H9 (cell line): ENCODE data around the gene TREML1. TPM values are rescaled to one million over a fixed set of nuclear protein-coding genes. Genes with fewer than 3 reads are reported as not detected.

Experiments used
- DNase-seq: peaks from one replicate; pipeline ENCODE4 v3.0.0-alpha.2; 2017
- H2AFZ ChIP-seq: one replicate; pipeline ENCODE4 v1.6.1; 2013; ENCODE audit warnings: mild to moderate bottlenecking, low read length, control low read depth, moderate library complexity
- H2AK5ac ChIP-seq: 2 replicates; pipeline ENCODE4 v1.6.1; 2013; ENCODE audit warnings: low read length, control low read depth, mixed read lengths; ENCODE audit not compliant: insufficient read length
- H2BK120ac ChIP-seq: one replicate; pipeline ENCODE4 v1.6.1; 2013; ENCODE audit warnings: low read depth, mild to moderate bottlenecking, low read length, control low read depth, inconsistent platforms; ENCODE audit not compliant: poor library complexity, severe bottlenecking
- H2BK12ac ChIP-seq: 2 replicates; pipeline ENCODE4 v1.6.1; 2013; ENCODE audit warnings: low read length, control low read depth, mixed read lengths, low read depth; ENCODE audit not compliant: insufficient read length
- H2BK15ac ChIP-seq: 2 replicates; pipeline ENCODE4 v1.6.1; 2013; ENCODE audit warnings: low read depth, low read length, control low read depth
- H2BK20ac ChIP-seq: one replicate; pipeline ENCODE4 v1.6.1; 2013; ENCODE audit warnings: low read depth, mild to moderate bottlenecking, low read length, control low read depth, inconsistent platforms; ENCODE audit not compliant: poor library complexity, severe bottlenecking
- H2BK5ac ChIP-seq: 2 replicates; pipeline ENCODE4 v1.6.1; 2013; ENCODE audit warnings: low read length, control low read depth, mixed read lengths; ENCODE audit not compliant: insufficient read length
- H3K14ac ChIP-seq: 2 replicates; pipeline ENCODE4 v1.6.1; 2013; ENCODE audit warnings: low read length, control low read depth; ENCODE audit not compliant: insufficient read depth
- H3K18ac ChIP-seq: 2 replicates; pipeline ENCODE4 v1.6.1; 2013; ENCODE audit warnings: low read depth, mild to moderate bottlenecking, mixed read lengths, low read length, control low read depth; ENCODE audit not compliant: insufficient read length
- H3K23ac ChIP-seq: 2 replicates; pipeline ENCODE4 v1.6.1; 2013; ENCODE audit warnings: low read length, control low read depth, mixed read lengths, low read depth; ENCODE audit not compliant: insufficient read length
- H3K23me2 ChIP-seq: 2 replicates; pipeline ENCODE4 v1.6.1; 2013; ENCODE audit warnings: low read depth, mild to moderate bottlenecking, mixed read lengths, low read length, control low read depth; ENCODE audit not compliant: insufficient read length, poor library complexity, severe bottlenecking
- H3K27ac ChIP-seq: 2 replicates; pipeline ENCODE4 v1.5.1; 2013; ENCODE audit warnings: low read length, control low read depth, mixed read lengths, low read depth; ENCODE audit not compliant: insufficient read length
- H3K27me3 ChIP-seq: 2 replicates; pipeline ENCODE4 v1.6.1; 2013; ENCODE audit warnings: low read length, control low read depth, inconsistent platforms; ENCODE audit not compliant: insufficient read depth
- H3K4ac ChIP-seq: 2 replicates; pipeline ENCODE4 v1.6.1; 2013; ENCODE audit warnings: low read depth, mild to moderate bottlenecking, control low read depth, inconsistent platforms, low read length, moderate library complexity
- H3K4me1 ChIP-seq: 2 replicates; pipeline ENCODE4 v1.6.1; 2013; ENCODE audit warnings: low read length, control low read depth, inconsistent platforms; ENCODE audit not compliant: insufficient read depth
- H3K4me2 ChIP-seq: 2 replicates; pipeline ENCODE4 v1.6.1; 2013; ENCODE audit warnings: low read length, control low read depth, mixed read lengths; ENCODE audit not compliant: insufficient read length, insufficient read depth
- H3K56ac ChIP-seq: 2 replicates; pipeline ENCODE4 v1.6.1; 2013; ENCODE audit warnings: low read depth, mild to moderate bottlenecking, mixed read lengths, low read length, control low read depth; ENCODE audit not compliant: insufficient read length
- H3K79me1 ChIP-seq: 2 replicates; pipeline ENCODE4 v1.6.1; 2013; ENCODE audit warnings: low read depth, mild to moderate bottlenecking, moderate library complexity, low read length, control low read depth, inconsistent platforms; ENCODE audit not compliant: insufficient read depth, poor library complexity, severe bottlenecking
- H3K79me2 ChIP-seq: 2 replicates; pipeline ENCODE4 v1.6.1; 2013; ENCODE audit warnings: low read length, control low read depth, inconsistent platforms; ENCODE audit not compliant: insufficient read depth
- H3K9ac ChIP-seq: 2 replicates; pipeline ENCODE4 v1.6.1; 2013; ENCODE audit warnings: low read length, control low read depth, mixed read lengths; ENCODE audit not compliant: insufficient read length; ENCODE audit errors: extremely low read depth
- H3K9me3 ChIP-seq: one replicate; pipeline ENCODE4 v1.6.1; 2013; ENCODE audit warnings: low read depth, low read length, inconsistent platforms; ENCODE audit not compliant: control insufficient read depth
- H3T11ph ChIP-seq: one replicate; pipeline ENCODE4 v1.6.1; 2013; ENCODE audit warnings: mild to moderate bottlenecking, low read length, control low read depth, inconsistent platforms
- H4K20me1 ChIP-seq: one replicate; pipeline ENCODE4 v1.6.1; 2013; ENCODE audit not compliant: control insufficient read depth, insufficient read length, insufficient read depth
- H4K5ac ChIP-seq: 2 replicates; pipeline ENCODE4 v1.6.1; 2013; ENCODE audit warnings: low read depth, mild to moderate bottlenecking, mixed read lengths, low read length, control low read depth; ENCODE audit not compliant: insufficient read length
- H4K8ac ChIP-seq: replicated peaks from 2 replicates; pipeline ENCODE4 v1.6.1; 2013; ENCODE audit warnings: low read length, control low read depth, mixed read lengths, low read depth; ENCODE audit not compliant: insufficient read length
- H4K91ac ChIP-seq: 2 replicates; pipeline ENCODE4 v1.6.1; 2013; ENCODE audit warnings: low read depth, mild to moderate bottlenecking, moderate library complexity, mixed read lengths, low read length, control low read depth; ENCODE audit not compliant: insufficient read length
- H3K27ac Mint-ChIP-seq, 3 experiments: 2 replicates in 2 of 3; 3 replicates in 1 of 3; pipeline ENCODE4 v1.8.0; 2020 to 2021; ENCODE audit warnings: mixed read lengths in 3 of 3, mild to moderate bottlenecking in 1 of 3, moderate library complexity in 1 of 3
- H3K27me3 Mint-ChIP-seq: 2 replicates; pipeline ENCODE4 v1.8.0; 2021; ENCODE audit warnings: low read depth, mild to moderate bottlenecking, moderate library complexity, mixed read lengths
- H3K36me3 Mint-ChIP-seq, 3 experiments: 2 replicates in 2 of 3; 3 replicates in 1 of 3; pipeline ENCODE4 v1.8.0; 2020 to 2021; ENCODE audit warnings: low read depth in 3 of 3, mixed read lengths in 3 of 3; ENCODE audit not compliant: insufficient read depth in 1 of 3
- H3K4me1 Mint-ChIP-seq, 2 experiments: 2 replicates each; pipeline ENCODE4 v1.8.0; 2020; ENCODE audit warnings: mixed read lengths in 2 of 2
- H3K4me3 Mint-ChIP-seq, 2 experiments: 2 replicates in 1 of 2; 3 replicates in 1 of 2; pipeline ENCODE4 v1.8.0; 2020 to 2021; ENCODE audit warnings: mild to moderate bottlenecking in 2 of 2, mixed read lengths in 2 of 2, moderate library complexity in 1 of 2
- H3K9me3 Mint-ChIP-seq, 2 experiments: 2 replicates in 1 of 2; 3 replicates in 1 of 2; pipeline ENCODE4 v1.8.0; 2020; ENCODE audit warnings: mild to moderate bottlenecking in 2 of 2, mixed read lengths in 2 of 2, moderate library complexity in 1 of 2
- WGBS: extraction: QIAGEN DNeasy Blood & Tissue Kit; methylation state at CpG from one replicate; pipeline ENCODE4 v1.1.7; 2013; ENCODE audit warnings: missing lambda C conversion rate, low lambda C conversion rate, mixed read lengths; ENCODE audit not compliant: insufficient read length; ENCODE audit errors: extremely low coverage; 5-methylcytosine and 5-hydroxymethylcytosine counted together
- total RNA-seq: library from RNA; stranded (reverse); gene quantifications from 2 replicates; pipeline ENCODE4 v1.2.1, GENCODE V29; 2021
- TF ChIP-seq, protein P1 (sequence below): fragments of 200-600 bp; sonication (generic); conservative IDR thresholded peaks from 3 replicates; pipeline ENCODE4 v1.8.0; 2021; ENCODE audit warnings: antibody characterized with exemption, mild to moderate bottlenecking

Gene TREML1
- total RNA-seq, 1 experiment from 2014 or later = not detected

DNA sequence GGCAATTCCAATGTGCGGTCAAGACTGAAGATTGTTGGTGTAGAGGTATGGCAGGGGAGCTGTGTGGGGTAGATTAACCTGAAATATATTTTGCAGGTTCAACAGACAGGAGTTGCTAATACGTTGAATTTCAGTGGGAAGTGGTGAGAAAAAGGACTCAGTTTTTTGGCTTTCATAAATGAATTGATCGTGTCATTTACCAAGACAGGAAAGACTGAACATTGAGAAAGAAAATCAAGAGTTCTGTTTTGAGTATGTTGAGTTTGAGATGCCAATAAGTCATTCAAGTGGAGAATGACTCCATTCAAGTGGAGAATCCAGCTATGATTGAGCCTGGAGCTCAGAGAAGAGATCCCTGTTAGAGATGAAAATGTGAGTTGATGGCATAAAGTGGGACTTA is 50.3 kb downstream of the TREML1 start:
- H3K4me1 Mint-ChIP-seq = peaks cover 0 to 3% of the 10 kb centered on the region in 2 experiments; a peak in 1 of 4 replicates
- no peaks in the 10 kb centered on the region for H3K9me3 Mint-ChIP-seq
- no peak overlapping the region for H3K23ac ChIP-seq
- H3K4ac ChIP-seq = no peak overlapping the region
- no peak overlapping the region for H3K27ac Mint-ChIP-seq
- no peaks in the 10 kb centered on the region for H3K23me2 ChIP-seq
- no peak overlapping the region for H3K4me2 ChIP-seq
- DNase-seq = no peak
- no peak overlapping the region for H4K5ac ChIP-seq
- H3K27ac ChIP-seq = no peak overlapping the region
- no peak overlapping the region for H2BK5ac ChIP-seq
- H4K8ac ChIP-seq = no peak overlapping the region
- TF ChIP-seq, protein P1, sequence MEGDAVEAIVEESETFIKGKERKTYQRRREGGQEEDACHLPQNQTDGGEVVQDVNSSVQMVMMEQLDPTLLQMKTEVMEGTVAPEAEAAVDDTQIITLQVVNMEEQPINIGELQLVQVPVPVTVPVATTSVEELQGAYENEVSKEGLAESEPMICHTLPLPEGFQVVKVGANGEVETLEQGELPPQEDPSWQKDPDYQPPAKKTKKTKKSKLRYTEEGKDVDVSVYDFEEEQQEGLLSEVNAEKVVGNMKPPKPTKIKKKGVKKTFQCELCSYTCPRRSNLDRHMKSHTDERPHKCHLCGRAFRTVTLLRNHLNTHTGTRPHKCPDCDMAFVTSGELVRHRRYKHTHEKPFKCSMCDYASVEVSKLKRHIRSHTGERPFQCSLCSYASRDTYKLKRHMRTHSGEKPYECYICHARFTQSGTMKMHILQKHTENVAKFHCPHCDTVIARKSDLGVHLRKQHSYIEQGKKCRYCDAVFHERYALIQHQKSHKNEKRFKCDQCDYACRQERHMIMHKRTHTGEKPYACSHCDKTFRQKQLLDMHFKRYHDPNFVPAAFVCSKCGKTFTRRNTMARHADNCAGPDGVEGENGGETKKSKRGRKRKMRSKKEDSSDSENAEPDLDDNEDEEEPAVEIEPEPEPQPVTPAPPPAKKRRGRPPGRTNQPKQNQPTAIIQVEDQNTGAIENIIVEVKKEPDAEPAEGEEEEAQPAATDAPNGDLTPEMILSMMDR = no peak
- no peak overlapping the region for H2BK15ac ChIP-seq
- H3K27me3 Mint-ChIP-seq = no peaks in the 10 kb centered on the region
- H4K91ac ChIP-seq = no peak overlapping the region
- no peak overlapping the region for H2BK20ac ChIP-seq
- no peak overlapping the region for H2AK5ac ChIP-seq
- no peaks in the 10 kb centered on the region for H3K79me2 ChIP-seq
- no peaks in the 10 kb centered on the region for H3K4me1 ChIP-seq
- H3K14ac ChIP-seq = no peak overlapping the region
- no peaks in the 10 kb centered on the region for H4K20me1 ChIP-seq
- no peak overlapping the region for H2AFZ ChIP-seq
- no peak overlapping the region for H2BK120ac ChIP-seq
- H3K79me1 ChIP-seq = no peaks in the 10 kb centered on the region
- no peak overlapping the region for H2BK12ac ChIP-seq
- no peak overlapping the region for H3T11ph ChIP-seq
- no peaks in the 10 kb centered on the region for H3K27me3 ChIP-seq
- no peak overlapping the region for H3K4me3 Mint-ChIP-seq
- H3K9me3 ChIP-seq = no peaks in the 10 kb centered on the region
- no peak overlapping the region for H3K56ac ChIP-seq
- no peak overlapping the region for H3K18ac ChIP-seq
- no CpG with 5 or more reads among the region's 3 CpGs for WGBS
- H3K9ac ChIP-seq = no peak overlapping the region
- H3K36me3 Mint-ChIP-seq = peaks cover 10 to 25% (median 17%) of the 10 kb centered on the region in 3 experiments; a peak in 5 of 7 replicates
